NCI-H345 (cell line): ENCODE data around the gene CRYBB1.
"Not testable (repeated sequence)": the region's sequence is repeated elsewhere in the genome, so short reads cannot be mapped to it uniquely, and the experiment has no call there.

Experiments used
- DNase-seq: peaks from one replicate; lab custom pipeline; 2025; lab: John Stamatoyannopoulos, UW

CRYBB1 gene

GRCh38 chr22:26636296-26636695, 18.5 kb upstream of the CRYBB1 start:
- no peak for DNase-seq

DNA sequence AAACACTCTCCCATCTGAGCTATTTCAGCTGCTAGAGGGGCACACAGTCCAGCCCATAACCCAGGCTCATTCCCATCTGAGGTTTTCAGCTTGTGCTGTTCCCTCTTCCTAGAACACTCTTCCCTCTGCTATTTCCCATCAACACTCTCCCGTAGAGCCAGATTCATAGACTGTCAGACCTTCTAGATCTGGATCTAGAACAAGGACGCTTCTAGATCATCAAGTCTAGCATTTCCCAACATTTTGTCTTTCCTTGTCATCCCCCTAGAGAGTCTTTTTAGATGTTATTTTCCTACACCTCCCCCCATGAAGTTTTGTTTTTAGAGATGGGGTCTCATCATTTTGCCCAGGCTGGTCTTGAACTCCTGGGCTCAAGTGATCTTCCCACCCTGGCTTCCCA, 17.3 kb upstream of the CRYBB1 start:
- no peak for DNase-seq

- DNase-seq: no peak
Observed at GRCh38 chr22:26634189-26634588, 16.4 kb upstream of the CRYBB1 start.

GRCh38 chr22:26632422-26633155, 14.8 kb upstream of the CRYBB1 start:
- DNase-seq: no peak

DNA sequence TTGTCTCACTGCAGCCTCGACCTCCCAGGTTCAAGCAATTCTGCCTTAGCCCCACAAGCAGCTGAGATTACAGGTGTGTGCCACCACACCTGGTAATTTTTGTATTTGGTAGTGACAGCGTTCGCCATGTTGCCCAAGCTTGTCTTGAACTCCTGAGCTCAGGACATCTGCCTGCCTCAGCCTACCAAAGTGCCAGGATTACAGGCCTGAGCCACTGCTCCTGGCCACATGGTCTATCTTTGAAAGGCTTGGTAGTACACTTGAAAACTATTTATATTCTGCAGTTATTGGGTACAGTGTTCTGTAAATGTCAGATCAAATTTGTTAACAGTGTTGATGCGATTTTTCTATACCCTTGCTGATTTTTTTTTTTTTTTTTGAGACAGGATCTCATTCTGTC, 13.5 kb upstream of the CRYBB1 start:
- DNase-seq: no peak

GRCh38 chr22:26629988-26630761, 12.3 kb upstream of the CRYBB1 start:
- DNase-seq: no peak

DNA sequence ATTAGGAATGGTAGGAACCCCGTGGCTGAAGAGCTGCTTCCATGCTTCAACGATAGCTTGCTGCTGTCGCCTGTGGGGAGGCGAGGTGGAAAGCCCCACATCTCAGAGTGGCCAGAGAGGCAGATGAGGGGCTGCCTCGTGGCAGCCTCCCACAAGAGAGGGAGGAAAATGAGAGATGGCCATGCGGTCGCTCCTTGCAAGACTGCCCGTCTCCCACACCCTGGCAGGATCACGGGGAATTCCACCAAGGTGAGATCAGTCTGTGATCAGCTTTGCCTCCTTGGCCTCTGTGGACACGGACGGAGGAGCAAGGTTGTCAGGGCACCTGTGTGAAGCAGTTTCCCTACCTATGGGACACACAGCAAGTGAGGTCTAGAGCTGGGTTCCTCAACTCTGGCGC, 7.0 kb upstream of the CRYBB1 start:
- no peak for DNase-seq

DNA sequence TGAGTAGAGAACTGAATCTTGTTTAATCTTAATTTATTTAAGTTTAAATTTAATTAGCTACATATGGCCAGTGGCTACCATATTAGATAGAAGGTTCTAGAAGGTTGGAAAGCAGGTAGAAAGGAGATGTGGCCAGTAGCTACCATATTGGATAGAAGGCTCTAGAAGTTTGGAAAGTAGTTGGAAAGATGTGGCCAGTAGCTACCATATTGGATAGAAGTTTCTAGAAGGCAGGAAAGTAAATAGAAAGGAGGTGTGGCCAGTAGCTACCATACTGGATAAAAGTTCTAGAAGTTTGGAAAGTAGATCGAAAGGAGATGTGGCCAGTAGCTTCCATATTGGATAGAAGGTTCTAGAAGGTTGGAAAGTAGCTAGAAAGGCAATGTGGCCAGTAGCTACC, 6.2 kb upstream of the CRYBB1 start:
- DNase-seq: no peak

DNA sequence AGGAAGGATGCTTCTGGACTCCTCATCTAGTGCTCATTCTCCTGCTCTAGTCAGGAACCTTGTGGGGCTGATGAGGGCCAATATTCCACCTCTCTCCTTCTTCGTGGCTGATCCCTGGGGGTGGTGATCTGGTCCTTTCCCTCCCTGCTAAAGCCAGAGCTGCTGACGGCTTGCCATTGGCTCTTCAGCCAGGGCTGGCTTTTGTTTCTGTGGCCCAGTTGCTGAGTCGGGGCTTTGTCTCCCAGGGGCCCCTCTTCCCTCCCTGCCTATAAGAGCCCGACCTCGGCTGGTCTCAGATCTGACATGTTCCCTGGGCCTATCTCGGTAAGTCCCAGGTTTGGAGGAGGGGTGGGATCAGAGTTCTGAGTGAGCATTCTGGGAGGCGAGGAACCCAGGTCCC, 3.8 kb upstream of the CRYBB1 start, which contains the start of gene CRYBA4:
TSS of gene CRYBA4 (plus strand) at position 301 of the 400 bp plus-strand sequence. CDS start 634 bp downstream, outside the sequence.
- DNase-seq: no peak

GRCh38 chr22:26620197-26620596, 2.4 kb upstream of the CRYBB1 start:
- DNase-seq: no peak

GRCh38 chr22:26619510-26619909, 1.7 kb upstream of the CRYBB1 start:
- no peak for DNase-seq

GRCh38 chr22:26618455-26618854, 628 bp upstream of the CRYBB1 start:
- DNase-seq: no peak

DNA sequence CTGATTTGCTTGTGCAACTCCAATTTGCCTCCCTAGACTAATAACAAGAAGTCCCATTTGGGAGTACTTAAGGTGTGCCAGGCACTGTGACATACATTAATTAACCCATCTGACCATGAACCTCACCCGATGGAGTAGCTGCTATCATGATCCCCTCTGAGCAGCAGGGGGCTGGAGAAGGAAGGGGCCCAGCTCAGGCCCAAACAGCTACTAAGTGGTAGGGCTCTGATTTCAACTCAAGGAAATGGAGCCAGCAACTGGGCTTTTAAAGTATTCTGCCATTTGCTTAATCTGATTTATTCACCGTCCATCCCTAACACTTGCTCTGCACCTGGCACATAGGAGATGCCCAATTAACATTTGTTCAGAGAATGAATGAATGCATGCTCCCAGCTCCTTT, 1.2 kb downstream of the CRYBB1 start:
- DNase-seq: no peak

GRCh38 chr22:26615830-26616435, 1.9 kb downstream of the CRYBB1 start:
- no peak for DNase-seq

- DNase-seq: no peak
Observed at GRCh38 chr22:26615149-26615548, 2.7 kb downstream of the CRYBB1 start.

- DNase-seq: no peak
Observed at GRCh38 chr22:26614322-26614721, 3.5 kb downstream of the CRYBB1 start.

- DNase-seq: not testable (repeated sequence)
Observed at GRCh38 chr22:26613753-26614152, 4.1 kb downstream of the CRYBB1 start.

- DNase-seq: no peak
Observed at GRCh38 chr22:26612652-26613051, 5.2 kb downstream of the CRYBB1 start.

GRCh38 chr22:26610996-26611395, 6.8 kb downstream of the CRYBB1 start:
- no peak for DNase-seq

DNA sequence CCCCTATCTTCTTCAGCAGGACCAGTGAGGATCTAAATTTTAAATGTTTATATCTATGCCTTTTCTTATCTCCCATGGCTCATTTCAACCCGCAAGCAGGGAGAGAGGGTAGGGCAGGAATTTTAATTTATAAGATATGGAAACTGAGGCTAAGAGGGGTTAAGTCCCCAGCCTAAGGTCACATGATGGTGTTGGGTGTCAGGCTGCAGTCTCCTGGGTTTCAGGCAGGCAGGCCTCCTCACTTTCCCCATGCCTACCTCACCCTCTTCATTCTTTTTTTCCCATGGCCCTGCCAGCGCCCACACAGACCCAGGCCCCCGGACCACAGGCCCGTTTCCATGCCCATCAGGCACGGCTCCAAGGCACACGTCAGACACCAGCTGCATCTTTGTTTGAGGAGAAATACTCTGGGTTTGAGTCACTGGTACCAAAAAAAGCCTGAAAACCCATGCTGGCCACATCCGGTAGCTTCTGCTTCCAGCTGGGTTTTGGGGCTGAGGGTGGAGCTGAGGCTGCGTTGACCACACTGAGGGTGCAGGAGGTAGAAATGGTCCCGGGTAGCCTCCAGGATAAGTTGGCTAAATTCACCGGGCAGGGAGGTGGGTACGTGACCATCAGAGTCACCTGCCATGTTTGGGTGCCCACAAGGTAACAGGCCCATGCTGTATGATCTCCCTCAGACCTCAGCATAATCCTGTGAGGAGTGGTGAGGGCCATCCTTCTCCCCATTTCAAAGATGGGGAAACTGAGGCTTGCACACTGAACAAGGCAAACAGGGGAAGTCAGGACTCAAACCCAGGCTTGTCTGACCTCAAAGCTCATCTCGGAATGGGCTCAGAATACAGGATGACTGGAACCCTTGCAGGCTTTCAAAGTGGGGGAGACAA, 7.5 kb downstream of the CRYBB1 start:
- no peak for DNase-seq

DNA sequence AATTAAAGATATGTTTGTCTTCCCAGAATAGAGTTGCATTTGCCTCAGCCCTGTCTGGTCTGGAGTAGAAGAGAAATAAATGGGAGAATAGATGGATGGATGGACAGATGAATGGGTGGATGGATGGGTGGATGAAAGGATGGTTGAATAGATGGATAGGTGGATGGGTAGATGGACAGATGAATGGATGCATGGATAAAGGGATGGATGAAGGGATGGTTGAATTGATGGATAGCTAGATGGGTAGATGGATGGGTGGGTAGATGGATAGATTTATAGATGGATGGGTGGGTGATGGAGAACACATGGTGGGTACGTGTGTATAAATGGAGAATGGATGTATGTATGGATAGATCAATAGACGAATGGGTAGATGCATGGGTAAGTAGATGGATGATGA, 8.5 kb downstream of the CRYBB1 start:
- no peak for DNase-seq

DNA sequence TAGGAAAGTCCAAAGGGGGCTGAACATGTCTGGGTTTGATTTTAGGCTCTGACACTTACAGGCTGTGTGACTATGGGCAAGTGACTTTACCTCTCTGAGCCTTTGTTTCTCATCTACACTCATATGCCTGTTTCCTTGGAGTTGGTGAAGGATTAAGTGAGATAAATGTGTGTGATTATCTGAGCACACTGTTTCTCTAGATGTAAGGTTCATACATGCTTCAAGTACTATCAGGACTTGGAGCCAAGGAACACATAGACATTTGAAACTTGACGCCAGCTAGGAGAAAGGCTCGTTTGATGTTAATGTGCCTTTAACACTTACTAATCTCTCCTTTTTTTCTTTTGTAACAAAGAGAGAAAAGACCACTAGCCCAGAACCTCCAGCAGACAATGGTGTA, 9.7 kb downstream of the CRYBB1 start:
- no peak for DNase-seq
